IMR-90 (cell line): Measurements from ENCODE around the gene TMTC2. TPM values are rescaled to one million over a fixed set of nuclear protein-coding genes. Genes with fewer than 3 reads are reported as not detected.

Experiments
- ATAC-seq: fragments of 200-7000 bp; cut with Tn5 transposase; 2 replicates; pipeline ENCODE4 v1.9.1; 2020; ENCODE audit warnings: low read depth, mild to moderate bottlenecking, moderate library complexity
- BruUV-seq: library from RNA; stranded (reverse); fragments of 400-500 nt; replicated peaks from 2 replicates; lab custom pipeline; 2021; lab: Mats Ljungman, UMichigan
- CTCF ChIA-PET: fragments of 300-600 bp; formaldehyde crosslinking; extraction: SDS; loops from one replicate; lab custom pipeline; 2021; ENCODE audit warnings: antibody characterized with exemption; lab: Yijun Ruan, JAX
- POLR2A ChIA-PET: fragments of 300-600 bp; sonication (Branson Sonifier 250); formaldehyde crosslinking; loops from one replicate; lab custom pipeline; 2022; ENCODE audit warnings: antibody characterized with exemption; ENCODE audit not compliant: unreplicated experiment; lab: Charles Lee
- DNase-seq: peaks from one replicate; pipeline ENCODE4 v3.0.0; 2013
- H2AFZ ChIP-seq: replicated peaks from 2 replicates; pipeline ENCODE3; 2013; ENCODE audit warnings: low read length, mild to moderate bottlenecking; ENCODE audit not compliant: poor library complexity
- H2AK5ac ChIP-seq: 2 replicates; pipeline ENCODE4 v1.6.1; 2013; ENCODE audit warnings: low read depth, low read length, inconsistent platforms
- H2AK9ac ChIP-seq: replicated peaks from 2 replicates; pipeline ENCODE3; 2013; ENCODE audit warnings: mild to moderate bottlenecking, low read depth, low read length, moderate library complexity; ENCODE audit not compliant: poor library complexity
- H2BK120ac ChIP-seq: 2 replicates; pipeline ENCODE4 v1.6.1; 2013; ENCODE audit warnings: low read depth, low read length, inconsistent platforms
- H2BK15ac ChIP-seq: 3 replicates; pipeline ENCODE4 v1.6.1; 2013; ENCODE audit warnings: low read depth, low read length, inconsistent platforms
- H2BK20ac ChIP-seq: 2 replicates; pipeline ENCODE4 v1.6.1; 2013; ENCODE audit warnings: low read depth, mild to moderate bottlenecking, inconsistent platforms, low read length, moderate library complexity
- H2BK5ac ChIP-seq: 2 replicates; pipeline ENCODE4 v1.6.1; 2013; ENCODE audit warnings: mild to moderate bottlenecking, low read depth, low read length, inconsistent platforms; ENCODE audit not compliant: poor library complexity, severe bottlenecking
- H3K14ac ChIP-seq: replicated peaks from 2 replicates; pipeline ENCODE4 v1.6.1; 2013; ENCODE audit warnings: low read depth, low read length, inconsistent platforms
- H3K18ac ChIP-seq: 2 replicates; pipeline ENCODE4 v1.6.1; 2013; ENCODE audit warnings: low read depth, low read length, control low read depth
- H3K23ac ChIP-seq: 2 replicates; pipeline ENCODE4 v1.6.1; 2013; ENCODE audit warnings: low read depth, low read length, inconsistent platforms
- H3K27ac ChIP-seq: 2 replicates; pipeline ENCODE4 v1.5.1; 2013; ENCODE audit warnings: mild to moderate bottlenecking, control low read depth, low read length; ENCODE audit not compliant: insufficient read depth
- H3K27me3 ChIP-seq: 2 replicates; pipeline ENCODE4 v1.6.1; 2013; ENCODE audit warnings: low read length; ENCODE audit not compliant: control insufficient read depth, insufficient read depth
- H3K36me3 ChIP-seq: 2 replicates; pipeline ENCODE4 v1.6.1; 2013; ENCODE audit warnings: low read length, mixed read lengths; ENCODE audit not compliant: control insufficient read depth, insufficient read depth
- H3K4ac ChIP-seq: 2 replicates; pipeline ENCODE4 v1.6.1; 2013; ENCODE audit warnings: low read depth, low read length, inconsistent platforms
- H3K4me1 ChIP-seq: 2 replicates; pipeline ENCODE4 v1.6.1; 2013; ENCODE audit warnings: low read length, mixed read lengths; ENCODE audit not compliant: control insufficient read depth, insufficient read depth
- H3K4me2 ChIP-seq: 2 replicates; pipeline ENCODE4 v1.6.1; 2013; ENCODE audit warnings: low read depth, mild to moderate bottlenecking, control low read depth, low read length, moderate library complexity
- H3K4me3 ChIP-seq: 2 replicates; pipeline ENCODE4 v1.5.1; 2013; ENCODE audit warnings: low read depth, mild to moderate bottlenecking, control low read depth, low read length, moderate library complexity; ENCODE audit not compliant: insufficient read depth
- H3K56ac ChIP-seq: 2 replicates; pipeline ENCODE4 v1.6.1; 2013; ENCODE audit warnings: low read length, inconsistent platforms; ENCODE audit not compliant: insufficient read depth; ENCODE audit errors: extremely low read depth
- H3K79me1 ChIP-seq, 2 experiments: 2 replicates each; pipeline ENCODE4 v1.6.1; 2013; ENCODE audit warnings: low read length in 2 of 2, inconsistent platforms in 1 of 2, low read depth in 1 of 2
- H3K9ac ChIP-seq: 2 replicates; pipeline ENCODE4 v1.6.1; 2013; ENCODE audit warnings: low read depth, low read length, control low read depth
- H3K9me1 ChIP-seq: 2 replicates; pipeline ENCODE4 v1.6.1; 2013; ENCODE audit warnings: low read length, inconsistent platforms; ENCODE audit not compliant: insufficient read depth
- H3K9me3 ChIP-seq: 2 replicates; pipeline ENCODE4 v1.6.1; 2013; ENCODE audit warnings: low read length; ENCODE audit not compliant: control insufficient read depth, insufficient read depth
- H4K20me1 ChIP-seq: 2 replicates; pipeline ENCODE4 v1.6.1; 2013; ENCODE audit warnings: low read length, inconsistent platforms; ENCODE audit not compliant: insufficient read depth
- H4K5ac ChIP-seq: 2 replicates; pipeline ENCODE4 v1.6.1; 2013; ENCODE audit warnings: mild to moderate bottlenecking, low read depth, low read length, control low read depth
- H4K8ac ChIP-seq, 2 experiments: 2 replicates each; pipeline ENCODE4 v1.6.1; 2013; ENCODE audit warnings: low read depth in 2 of 2, low read length in 2 of 2, control low read depth in 1 of 2, inconsistent platforms in 1 of 2
- H4K91ac ChIP-seq: 2 replicates; pipeline ENCODE4 v1.6.1; 2013; ENCODE audit warnings: low read depth, low read length, inconsistent platforms; ENCODE audit not compliant: insufficient read depth
- BHLHE40 ChIP-seq: fragments of 150-350 bp; IDR thresholded peaks from 2 replicates; pipeline ENCODE4 v1.6.1; 2016; ENCODE audit warnings: mild to moderate bottlenecking, low read depth, low read length
- CEBPB ChIP-seq: IDR thresholded peaks from 2 replicates; pipeline ENCODE4 v1.6.1; 2012; ENCODE audit warnings: low read depth, low read length, improper control_type of control experiment
- CHD1 ChIP-seq: IDR thresholded peaks from 2 replicates; pipeline ENCODE4 v1.6.1; 2012; ENCODE audit warnings: low read depth, low read length, improper control_type of control experiment
- ELK1 ChIP-seq: fragments of 150-350 bp; IDR thresholded peaks from 2 replicates; pipeline ENCODE4 v1.6.1; 2016; ENCODE audit warnings: low read depth, mild to moderate bottlenecking, low read length, moderate library complexity, borderline replicate concordance
- FOS ChIP-seq: fragments of 150-350 bp; IDR thresholded peaks from 2 replicates; pipeline ENCODE4 v1.6.1; 2016; ENCODE audit warnings: low read depth, low read length
- MAFK ChIP-seq: IDR thresholded peaks from 2 replicates; pipeline ENCODE4 v1.6.1; 2012; ENCODE audit warnings: low read depth, low read length, improper control_type of control experiment
- MXI1 ChIP-seq: IDR thresholded peaks from 2 replicates; pipeline ENCODE4 v1.6.1; 2012; ENCODE audit warnings: low read depth, mild to moderate bottlenecking, low read length, moderate library complexity, borderline replicate concordance
- NFE2L2 ChIP-seq: fragments of 150-350 bp; IDR thresholded peaks from 2 replicates; pipeline ENCODE4 v1.6.1; 2016; ENCODE audit warnings: low read depth, mild to moderate bottlenecking, low read length
- POLR2A ChIP-seq: IDR thresholded peaks from 2 replicates; pipeline ENCODE4 v1.6.1; 2012; ENCODE audit warnings: mild to moderate bottlenecking, low read depth, low read length
- RAD21 ChIP-seq: IDR thresholded peaks from 2 replicates; pipeline ENCODE4 v1.6.1; 2012; ENCODE audit warnings: low read length, improper control_type of control experiment
- RCOR1 ChIP-seq: IDR thresholded peaks from 2 replicates; pipeline ENCODE4 v1.6.1; 2012; ENCODE audit warnings: mild to moderate bottlenecking, low read length, improper control_type of control experiment; ENCODE audit not compliant: insufficient replicate concordance
- RFX5 ChIP-seq: IDR thresholded peaks from 2 replicates; pipeline ENCODE4 v1.8.0; 2012; ENCODE audit warnings: low read depth, mild to moderate bottlenecking, low read length, moderate library complexity
- SMC3 ChIP-seq: fragments of 150-350 bp; IDR thresholded peaks from 2 replicates; pipeline ENCODE4 v1.6.1; 2016; ENCODE audit warnings: low read depth, mild to moderate bottlenecking, antibody characterized with exemption, low read length, moderate library complexity
- WGBS, 2 experiments: methylation state at CpG; one replicate each; pipeline versions ENCODE4 v1.1.5 to v1.1.7; 2013; ENCODE audit warnings: missing lambda C conversion rate in 2 of 2; ENCODE audit not compliant: insufficient read length in 1 of 2; ENCODE audit errors: extremely low coverage in 2 of 2; 5-methylcytosine and 5-hydroxymethylcytosine counted together
- dilution Hi-C: fragments of 300-500 bp; cut with HindIII; formaldehyde crosslinking; loops from one replicate; pipeline ENCODE4 v1.14.3; 2018; ENCODE audit warnings: low sequenced_read_pairs; ENCODE audit not compliant: unreplicated experiment
- in situ Hi-C: fragments of 300-500 bp; cut with MboI; formaldehyde crosslinking; loops from 3 replicates; pipeline ENCODE4 v1.14.3; 2019; ENCODE audit warnings: low sequenced_read_pairs, inconsistent platforms, mixed read lengths
- intact Hi-C: fragments of 100-400 bp; cut with micrococcal nuclease; formaldehyde crosslinking; loops from 2 replicates; pipeline ENCODE4 v1.10.0; 2022
- polyA plus RNA-seq, 3 experiments: library from polyadenylated mRNA; depleted of rRNA; stranded (reverse); fragments of >200 nt; gene quantifications; 2 replicates each; pipeline ENCODE4 v1.2.3, GENCODE V29; 2012; ENCODE audit warnings: low replicate concordance in 1 of 3
- total RNA-seq: library from RNA; depleted of rRNA; stranded (reverse); fragments of >200 nt; gene quantifications from 2 replicates; pipeline ENCODE4 v1.2.3, GENCODE V29; 2012
- TF ChIP-seq, protein P1 (sequence below): fragments of 150-350 bp; IDR thresholded peaks from 2 replicates; pipeline ENCODE4 v1.6.1; 2017; ENCODE audit warnings: mild to moderate bottlenecking, antibody characterized with exemption, low read length, low read depth
- TF ChIP-seq, protein P2 (sequence below): conservative IDR thresholded peaks from 2 replicates; pipeline ENCODE4 v1.5.1; 2012; ENCODE audit warnings: mild to moderate bottlenecking, low read depth, low read length, improper control_type of control experiment

Gene TMTC2
- total and polyA plus RNA-seq, 2 of the 4 experiments (the other 2 are of a cell fraction), result 0.56 to 1.4 TPM

- H3K56ac ChIP-seq, result no peak overlapping the region
- H3K23ac ChIP-seq, result no peak overlapping the region
- no peak overlapping the region for H3K27ac ChIP-seq
- H3K4me3 ChIP-seq, result no peak overlapping the region
- H4K20me1 ChIP-seq, result no peaks in the 10 kb centered on the region
- peak; percentile 46 for ATAC-seq
- H3K9me1 ChIP-seq, result no peaks in the 10 kb centered on the region
- no peak overlapping the region for H4K91ac ChIP-seq
- H3K4me2 ChIP-seq, result no peak overlapping the region
- H3K14ac ChIP-seq, result no peak overlapping the region
- no peaks in the 10 kb centered on the region for H3K36me3 ChIP-seq
- no peak overlapping the region for H4K8ac ChIP-seq
- no peaks in the 10 kb centered on the region; the same call in 1 of the 2 replicates for H3K9me3 ChIP-seq
- H2BK20ac ChIP-seq, result no peak overlapping the region
- H3K27me3 ChIP-seq, result no peaks in the 10 kb centered on the region
- H2AK5ac ChIP-seq, result no peak overlapping the region
- no peak overlapping the region for H3K18ac ChIP-seq
- DNase-seq, result peak; percentile 12
- H3K4me1 ChIP-seq, result no peaks in the 10 kb centered on the region
- intact Hi-C loops (no loop called here), in situ Hi-C loops (no loop called here), dilution Hi-C loops (no loop called here)
- no peaks in the 10 kb centered on the region for H3K79me1 ChIP-seq
- no peak overlapping the region for H2AK9ac ChIP-seq
- no TSS peak for BruUV-seq
- H2AFZ ChIP-seq, result no peak overlapping the region
- ChIA-PET CTCF (no interaction called here), POLR2A (no interaction called here)
- H2BK5ac ChIP-seq, result no peak overlapping the region
- no peak overlapping the region for H2BK15ac ChIP-seq
- H3K9ac ChIP-seq, result no peak overlapping the region
- WGBS, 2 experiments, result 100% methylated on average over 2 of the region's 7 CpGs; no CpG with 5 or more reads in 1 of the 2 experiments
- H4K5ac ChIP-seq, result no peak overlapping the region
- no peak overlapping the region for H3K4ac ChIP-seq
- no peak overlapping the region for H2BK120ac ChIP-seq
- TF ChIP-seq, protein P1, sequence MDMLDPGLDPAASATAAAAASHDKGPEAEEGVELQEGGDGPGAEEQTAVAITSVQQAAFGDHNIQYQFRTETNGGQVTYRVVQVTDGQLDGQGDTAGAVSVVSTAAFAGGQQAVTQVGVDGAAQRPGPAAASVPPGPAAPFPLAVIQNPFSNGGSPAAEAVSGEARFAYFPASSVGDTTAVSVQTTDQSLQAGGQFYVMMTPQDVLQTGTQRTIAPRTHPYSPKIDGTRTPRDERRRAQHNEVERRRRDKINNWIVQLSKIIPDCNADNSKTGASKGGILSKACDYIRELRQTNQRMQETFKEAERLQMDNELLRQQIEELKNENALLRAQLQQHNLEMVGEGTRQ, result no peak
- TF ChIP-seq RCOR1 (no peak), CHD1 (no peak), RAD21 (no peak), RFX5 (no peak), MXI1 (no peak), CEBPB (no peak), MAFK (no peak), ELK1 (no peak), POLR2A (no peak), SMC3 (no peak), BHLHE40 (no peak), NFE2L2 (no peak), FOS (no peak)
- TF ChIP-seq, protein P2, sequence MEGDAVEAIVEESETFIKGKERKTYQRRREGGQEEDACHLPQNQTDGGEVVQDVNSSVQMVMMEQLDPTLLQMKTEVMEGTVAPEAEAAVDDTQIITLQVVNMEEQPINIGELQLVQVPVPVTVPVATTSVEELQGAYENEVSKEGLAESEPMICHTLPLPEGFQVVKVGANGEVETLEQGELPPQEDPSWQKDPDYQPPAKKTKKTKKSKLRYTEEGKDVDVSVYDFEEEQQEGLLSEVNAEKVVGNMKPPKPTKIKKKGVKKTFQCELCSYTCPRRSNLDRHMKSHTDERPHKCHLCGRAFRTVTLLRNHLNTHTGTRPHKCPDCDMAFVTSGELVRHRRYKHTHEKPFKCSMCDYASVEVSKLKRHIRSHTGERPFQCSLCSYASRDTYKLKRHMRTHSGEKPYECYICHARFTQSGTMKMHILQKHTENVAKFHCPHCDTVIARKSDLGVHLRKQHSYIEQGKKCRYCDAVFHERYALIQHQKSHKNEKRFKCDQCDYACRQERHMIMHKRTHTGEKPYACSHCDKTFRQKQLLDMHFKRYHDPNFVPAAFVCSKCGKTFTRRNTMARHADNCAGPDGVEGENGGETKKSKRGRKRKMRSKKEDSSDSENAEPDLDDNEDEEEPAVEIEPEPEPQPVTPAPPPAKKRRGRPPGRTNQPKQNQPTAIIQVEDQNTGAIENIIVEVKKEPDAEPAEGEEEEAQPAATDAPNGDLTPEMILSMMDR, result no peak
These were observed 53.7 kb downstream of the TMTC2 start for GRCh38 chr12:82740129-82741000.
